BJ (cell line): ENCODE results near the gene COA1. TPM values are rescaled to one million over a fixed set of nuclear protein-coding genes. Genes with fewer than 3 reads are reported as not detected.

Experiments
- CTCF ChIA-PET: fragments of 350-600 bp; formaldehyde crosslinking; extraction: SDS; loops from one replicate; lab custom pipeline; 2021; ENCODE audit warnings: antibody characterized with exemption, inconsistent platforms; lab: Yijun Ruan, JAX
- POLR2A ChIA-PET: fragments of 300-600 bp; sonication (Branson Sonifier 250); formaldehyde crosslinking; extraction: SDS; loops from one replicate; lab custom pipeline; 2021; ENCODE audit warnings: antibody characterized with exemption; lab: Charles Lee
- DNase-seq: peaks from one replicate; pipeline ENCODE4 v3.0.0-alpha.2; 2011; ENCODE audit warnings: low read depth
- H3K27me3 ChIP-seq: 2 replicates; pipeline ENCODE4 v1.6.0; 2011; ENCODE audit warnings: low read length; ENCODE audit not compliant: control insufficient read depth, insufficient read depth
- H3K36me3 ChIP-seq: 2 replicates; pipeline ENCODE4 v1.5.1; 2011; ENCODE audit warnings: low read length; ENCODE audit not compliant: control insufficient read depth, insufficient read depth
- H3K4me3 ChIP-seq: 2 replicates; pipeline ENCODE4 v1.5.1; 2011; ENCODE audit warnings: low read depth, mild to moderate bottlenecking, control low read depth, low read length
- CTCF ChIP-seq: IDR thresholded peaks from 2 replicates; pipeline ENCODE4 v1.5.1; 2011; ENCODE audit warnings: low read depth, mild to moderate bottlenecking, control low read depth, inconsistent platforms, low read length, moderate library complexity; ENCODE audit not compliant: insufficient read depth
- polyA plus RNA-seq: library from polyadenylated mRNA; depleted of rRNA; stranded (reverse); fragments of >200 nt; gene quantifications from 2 replicates; pipeline ENCODE4 v1.2.3, GENCODE V29; 2011

Gene COA1
- polyA plus RNA-seq, 1 experiment = 20.2 TPM

- Histone ChIP-seq H3K27me3 (no peaks in the 10 kb centered on the region), H3K4me3 (no peak overlapping the region), H3K36me3 (peaks cover 1% of the 10 kb centered on the region; the same call in 1 of the 2 replicates)
- no peak for TF ChIP-seq CTCF
- ChIA-PET CTCF (interaction anchor here (1.0 kb wide), 1 partner anchor 11 kb away, joined by 4 read pairs; the partner anchor contains the start of gene STK17A), POLR2A (no interaction called here)
- no peak for DNase-seq
These were observed 135.3 kb downstream of the COA1 start for GRCh38 chr7:43594020-43594419.

DNA sequence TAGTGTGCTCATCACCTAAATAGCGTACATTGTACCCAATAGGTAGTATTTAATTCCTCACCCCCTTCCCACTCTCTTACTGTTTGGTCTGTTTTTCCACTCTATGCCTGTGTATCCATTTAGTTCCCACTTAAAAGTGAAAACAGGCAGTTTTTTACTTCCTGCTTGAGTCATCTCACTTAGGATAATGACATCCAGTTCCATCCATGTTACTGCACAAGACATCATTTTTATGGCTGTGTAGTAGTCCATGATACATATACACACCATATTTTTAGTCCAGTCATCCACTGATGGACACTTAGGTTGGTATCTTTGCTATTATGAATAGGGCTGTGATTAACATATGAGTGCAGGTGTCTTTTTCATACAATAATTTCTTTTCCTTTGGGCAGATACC is 136.3 kb downstream of the COA1 start:
- TF ChIP-seq CTCF = no peak
- Histone ChIP-seq H3K36me3 (peaks cover 1% of the 10 kb centered on the region; the same call in 1 of the 2 replicates), H3K4me3 (no peak overlapping the region), H3K27me3 (no peaks in the 10 kb centered on the region)
- ChIA-PET POLR2A (no interaction called here), CTCF (interaction anchor here (2.6 kb wide), 1 partner anchor 10 kb away, joined by 13 read pairs; the partner anchor contains the start of gene STK17A)
- DNase-seq = no peak

- DNase-seq = no peak
- TF ChIP-seq CTCF = no peak
- CTCF ChIA-PET = interaction anchor here (1.2 to 2.6 kb wide), 2 partner anchors 9 to 107 kb away, joined by 4 to 13 read pairs; partner anchors contain the start of gene STK17A
- H3K27me3 ChIP-seq = no peaks in the 10 kb centered on the region
- no peak overlapping the region for H3K4me3 ChIP-seq
- POLR2A ChIA-PET = no interaction called here
- 0 out of 2 replicates have a peak, but pooled peaks cover 1% of the 10 kb centered on the region for H3K36me3 ChIP-seq
These were observed 137.0 kb downstream of the COA1 start for GRCh38 chr7:43592326-43592725.

GRCh38 chr7:43591558-43592180 is 137.7 kb downstream of the COA1 start:
- no peak for DNase-seq
- no peaks in the 10 kb centered on the region for H3K27me3 ChIP-seq
- H3K4me3 ChIP-seq = no peak overlapping the region
- no peak for TF ChIP-seq CTCF
- ChIA-PET POLR2A (no interaction called here), CTCF (interaction anchor here (0.9 to 2.6 kb wide), 4 partner anchors 9 to 247 kb away, joined by 3 to 13 read pairs (median 4); partner anchors contain the start of gene STK17A)
- no peaks in the 10 kb centered on the region for H3K36me3 ChIP-seq

- ChIA-PET POLR2A (no interaction called here), CTCF (interaction anchor here (0.7 to 2.6 kb wide), 4 partner anchors 8 to 247 kb away, joined by 3 to 13 read pairs (median 3); partner anchors contain the start of gene STK17A)
- TF ChIP-seq CTCF = no peak
These were observed 138.3 kb downstream of the COA1 start for GRCh38 chr7:43590862-43591557.

More at GRCh38 chr7:43590862-43591557, 138.3 kb downstream of the COA1 start:
- Histone ChIP-seq H3K36me3 (no peaks in the 10 kb centered on the region), H3K27me3 (no peaks in the 10 kb centered on the region), H3K4me3 (no peak overlapping the region)
- DNase-seq = no peak
